ENCODE results near the gene MAML3.

Gene MAML3

DNA sequence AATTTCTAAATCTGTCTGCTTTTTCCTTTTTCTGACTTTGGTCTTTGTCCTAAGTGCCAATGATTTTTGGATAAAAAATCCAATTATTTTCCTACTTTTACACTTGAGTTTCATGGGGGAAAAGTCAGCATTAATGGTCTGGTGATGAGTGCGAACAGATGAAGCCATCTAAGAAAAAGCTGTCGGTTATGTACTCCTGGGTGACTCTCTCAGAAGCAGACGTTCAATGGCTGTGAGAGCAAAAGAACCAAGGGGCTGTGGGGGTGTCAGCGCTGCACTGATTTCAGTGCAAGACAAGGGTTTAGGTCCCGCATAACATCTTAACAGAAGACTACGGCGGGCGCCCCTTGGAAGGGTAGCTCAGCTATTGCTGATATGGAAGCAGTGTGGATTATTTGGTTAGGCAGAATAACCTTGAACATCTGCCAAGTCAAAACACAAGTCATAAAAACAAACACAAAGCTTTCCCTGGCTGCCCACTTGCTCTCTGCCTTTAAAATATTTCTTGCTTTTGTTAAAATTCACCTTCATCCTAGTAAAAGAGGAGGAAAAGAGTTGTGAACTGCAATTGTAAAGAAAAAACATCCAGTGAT, 240.5 kb downstream of the MAML3 start:
- DNase-seq (ENCODE audit: extremely low read depth, low read depth), result no peak
- TF ChIP-seq, protein P1, sequence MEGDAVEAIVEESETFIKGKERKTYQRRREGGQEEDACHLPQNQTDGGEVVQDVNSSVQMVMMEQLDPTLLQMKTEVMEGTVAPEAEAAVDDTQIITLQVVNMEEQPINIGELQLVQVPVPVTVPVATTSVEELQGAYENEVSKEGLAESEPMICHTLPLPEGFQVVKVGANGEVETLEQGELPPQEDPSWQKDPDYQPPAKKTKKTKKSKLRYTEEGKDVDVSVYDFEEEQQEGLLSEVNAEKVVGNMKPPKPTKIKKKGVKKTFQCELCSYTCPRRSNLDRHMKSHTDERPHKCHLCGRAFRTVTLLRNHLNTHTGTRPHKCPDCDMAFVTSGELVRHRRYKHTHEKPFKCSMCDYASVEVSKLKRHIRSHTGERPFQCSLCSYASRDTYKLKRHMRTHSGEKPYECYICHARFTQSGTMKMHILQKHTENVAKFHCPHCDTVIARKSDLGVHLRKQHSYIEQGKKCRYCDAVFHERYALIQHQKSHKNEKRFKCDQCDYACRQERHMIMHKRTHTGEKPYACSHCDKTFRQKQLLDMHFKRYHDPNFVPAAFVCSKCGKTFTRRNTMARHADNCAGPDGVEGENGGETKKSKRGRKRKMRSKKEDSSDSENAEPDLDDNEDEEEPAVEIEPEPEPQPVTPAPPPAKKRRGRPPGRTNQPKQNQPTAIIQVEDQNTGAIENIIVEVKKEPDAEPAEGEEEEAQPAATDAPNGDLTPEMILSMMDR (IDR thresholded peaks at IDR 0.05; ENCODE audit: low read depth, low read length, missing control alignments), result no peak
- no peak overlapping the region for H3K4me3 ChIP-seq (replicated peaks; ENCODE audit: low read depth, low read length)

DNA sequence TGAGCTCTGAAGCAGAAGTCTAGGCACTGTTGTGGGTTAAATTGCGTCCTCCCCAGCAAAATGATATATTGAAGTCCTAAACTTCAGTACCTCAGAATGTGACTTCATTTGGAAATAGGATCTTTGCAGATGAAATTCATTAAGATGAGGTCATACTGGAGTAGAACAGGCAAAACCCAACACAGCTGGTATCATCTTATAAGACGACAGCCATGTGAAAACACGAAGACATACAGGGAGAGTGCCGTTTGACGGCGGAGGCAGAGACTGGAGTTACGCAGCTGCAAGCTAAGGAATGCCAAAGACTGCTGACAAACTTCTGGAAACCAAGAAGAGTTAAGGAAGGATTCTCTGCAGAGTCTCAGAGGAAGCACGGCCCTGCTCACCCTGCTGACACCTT, 241.5 kb downstream of the MAML3 start:
- TF ChIP-seq, protein P1 (IDR thresholded peaks at IDR 0.05; ENCODE audit: low read depth, low read length, missing control alignments), result no peak
- no peak overlapping the region for H3K4me3 ChIP-seq (replicated peaks; ENCODE audit: low read depth, low read length)
- DNase-seq (ENCODE audit: extremely low read depth, low read depth), result no peak

DNA sequence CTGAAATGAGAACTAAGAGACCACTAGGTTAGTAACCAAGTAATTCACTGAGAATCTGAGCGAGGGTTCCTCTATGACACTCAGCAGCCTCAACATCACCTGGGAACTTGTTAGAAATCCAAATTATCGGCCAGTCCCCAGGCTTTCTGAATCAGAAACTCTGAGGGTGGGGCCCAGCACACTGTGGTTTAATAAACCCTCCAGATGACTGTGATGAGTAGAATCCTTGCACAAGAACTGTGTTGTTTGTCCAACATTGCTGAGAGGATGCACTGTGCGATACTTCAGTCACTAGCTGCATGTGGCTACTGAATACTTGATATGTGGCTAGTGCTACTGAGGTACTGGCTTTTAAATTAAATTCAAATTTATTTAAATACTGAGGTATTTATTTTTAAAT, 243.9 kb downstream of the MAML3 start:
- no peak overlapping the region for H3K4me3 ChIP-seq (replicated peaks; ENCODE audit: low read depth, low read length)
- DNase-seq (ENCODE audit: extremely low read depth, low read depth), result no peak
- TF ChIP-seq, protein P1 (IDR thresholded peaks at IDR 0.05; ENCODE audit: low read depth, low read length, missing control alignments), result no peak

DNA sequence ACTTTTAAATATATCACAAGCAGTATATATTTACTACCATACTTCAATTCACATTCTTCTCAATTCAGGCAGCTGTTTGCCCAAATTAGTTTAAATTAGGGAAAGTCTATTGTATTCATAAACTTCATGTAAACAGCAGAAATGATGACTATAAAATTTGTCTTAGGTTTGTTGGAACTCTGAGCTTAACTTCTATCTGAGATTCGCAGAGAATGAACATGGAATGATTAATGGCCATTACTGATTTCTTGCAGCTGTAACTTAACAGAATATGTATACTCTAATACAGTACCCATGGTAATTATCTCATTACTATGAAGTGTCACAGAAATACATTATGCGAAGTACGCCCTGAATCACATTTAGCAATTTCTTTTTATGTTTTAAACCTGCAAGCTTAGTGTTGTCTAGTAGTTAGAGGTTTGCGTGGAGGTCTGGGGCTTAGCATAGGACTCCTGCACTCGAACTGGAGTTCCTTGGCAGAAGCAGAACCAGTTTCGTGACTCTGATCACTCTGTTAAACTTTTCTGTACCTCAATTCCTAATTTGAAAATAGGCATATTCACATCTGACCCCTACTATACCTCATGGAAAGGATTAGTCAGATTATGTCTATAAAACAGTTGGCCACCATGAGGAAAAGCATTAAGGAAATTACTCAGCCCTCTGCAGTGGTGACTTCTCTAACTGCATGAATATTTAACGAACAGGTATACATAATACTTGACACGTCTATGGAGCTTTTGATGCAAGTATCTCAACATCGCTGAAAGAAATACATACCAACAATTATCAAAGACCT, 245.1 kb downstream of the MAML3 start:
- H3K4me3 ChIP-seq (replicated peaks; ENCODE audit: low read depth, low read length), result no peak overlapping the region
- no peak for DNase-seq (ENCODE audit: extremely low read depth, low read depth)
- TF ChIP-seq, protein P1 (IDR thresholded peaks at IDR 0.05; ENCODE audit: low read depth, low read length, missing control alignments), result no peak

DNA sequence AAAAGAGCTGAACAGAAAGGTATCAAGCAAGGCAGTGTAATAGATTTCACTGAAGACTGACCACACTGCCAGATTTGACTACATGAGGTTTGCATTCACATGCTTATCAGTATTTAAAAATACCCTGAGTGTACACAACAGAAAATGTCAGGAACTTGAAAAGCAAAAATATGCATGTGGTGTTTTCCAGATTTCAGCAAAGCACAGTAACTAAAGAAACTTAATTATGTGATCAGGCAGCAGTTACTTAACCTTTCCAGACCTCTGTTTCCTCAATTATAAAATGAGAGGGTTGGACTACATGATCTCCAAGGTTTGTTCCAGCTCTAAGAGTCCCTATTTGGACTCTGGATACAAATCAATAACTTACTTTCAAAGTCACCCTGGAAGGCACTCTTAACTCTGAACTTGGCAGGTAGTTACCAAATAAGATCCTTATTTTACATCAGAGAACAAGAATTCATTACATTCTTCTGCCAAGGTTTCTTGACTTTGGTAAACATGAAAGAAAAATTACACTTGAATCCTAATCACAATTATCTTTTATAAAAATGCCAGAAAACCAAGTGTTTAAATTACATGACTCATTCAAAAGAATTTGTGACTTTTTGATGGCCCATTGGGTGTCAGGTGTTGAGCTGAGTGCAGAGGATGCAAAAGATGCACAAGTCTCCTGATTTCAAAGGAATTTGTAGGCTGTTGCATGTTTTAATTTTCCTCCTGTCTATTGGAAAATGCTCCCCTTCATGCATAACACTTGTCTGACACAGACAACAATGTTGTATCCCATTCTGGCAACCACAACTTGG, 246.8 kb downstream of the MAML3 start:
- no peak for DNase-seq (ENCODE audit: extremely low read depth, low read depth)
- H3K4me3 ChIP-seq (replicated peaks; ENCODE audit: low read depth, low read length), result no peak overlapping the region
- TF ChIP-seq, protein P1 (IDR thresholded peaks at IDR 0.05; ENCODE audit: low read depth, low read length, missing control alignments), result no peak

DNA sequence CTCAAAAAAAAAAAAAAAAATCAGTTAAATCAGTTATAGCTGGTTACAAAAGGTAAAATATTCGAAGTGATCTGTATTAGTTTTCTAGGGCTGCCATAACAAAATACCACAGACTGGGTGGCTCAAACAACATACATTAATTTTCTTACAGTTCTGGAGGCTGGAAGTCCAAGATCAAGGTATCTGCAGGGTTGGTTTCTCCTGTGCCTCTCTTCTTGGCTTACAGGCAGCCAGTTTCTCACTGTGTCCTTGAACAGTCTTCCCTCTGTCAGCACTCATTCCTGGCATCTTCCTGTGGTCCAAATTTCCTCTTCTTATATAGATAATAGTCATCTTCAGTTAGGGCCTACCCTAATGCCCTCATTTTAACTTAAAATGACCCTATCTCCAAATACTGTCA, 248.5 kb downstream of the MAML3 start:
- TF ChIP-seq, protein P1 (IDR thresholded peaks at IDR 0.05; ENCODE audit: low read depth, low read length, missing control alignments), result no peak
- DNase-seq (ENCODE audit: extremely low read depth, low read depth), result no peak
- H3K4me3 ChIP-seq (replicated peaks; ENCODE audit: low read depth, low read length), result no peak overlapping the region

Measured in HFF-Myc (cell line).